ENCODE results near the gene GYPA. TPM values are rescaled to one million over a fixed set of nuclear protein-coding genes. Genes with fewer than 3 reads are reported as not detected.
"Not testable (repeated sequence)": the region's sequence is repeated elsewhere in the genome, so short reads cannot be mapped to it uniquely, and the experiment has no call there.

The GYPA gene
- total RNA-seq, 2 donors from 2014 or later: not detected

DNA sequence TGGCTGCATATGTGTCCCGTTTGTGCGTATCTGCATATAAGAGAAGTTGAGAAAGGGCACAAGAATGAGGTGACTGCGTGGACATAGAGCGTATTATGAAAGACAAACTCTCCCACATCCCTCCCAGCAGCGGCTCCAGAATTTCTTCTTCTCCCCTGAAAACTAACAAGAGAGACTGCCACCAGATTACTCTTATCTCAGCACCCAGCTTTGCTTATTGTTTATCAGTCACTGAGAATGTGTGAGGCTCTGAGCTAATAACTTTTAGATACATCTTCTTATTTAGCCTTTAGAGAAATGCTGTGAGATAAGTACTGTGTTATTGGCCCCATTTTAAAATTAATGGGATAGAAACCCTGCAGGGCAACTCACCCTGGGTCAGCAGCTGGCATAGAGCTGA, 20.8 kb downstream of the GYPA start:
- not testable (repeated sequence) for H3K4me1 Mint-ChIP-seq (ENCODE audit: low read depth)

GRCh38 chr4:144115519-144115918, 25.0 kb downstream of the GYPA start:
- DNase-seq: no peak
- no peak overlapping the region for H3K27ac Mint-ChIP-seq
- no peak overlapping the region for H3K4me3 Mint-ChIP-seq
- no peak for ATAC-seq (replicated peaks in 1 of 2)
- no peaks in the 10 kb centered on the region for H3K36me3 Mint-ChIP-seq (ENCODE audit: insufficient read depth in 2 of 2)
- no peaks in the 10 kb centered on the region for H3K9me3 Mint-ChIP-seq
- H3K27me3 Mint-ChIP-seq (ENCODE audit: low read depth): no peaks in the 10 kb centered on the region
- no peaks in the 10 kb centered on the region for H3K4me1 Mint-ChIP-seq (ENCODE audit: low read depth)

More for the DNA sequence above, 20.8 kb downstream of the GYPA start:
- H3K4me3 Mint-ChIP-seq; H3K27me3 Mint-ChIP-seq (ENCODE audit: low read depth); ATAC-seq (replicated peaks in 1 of 2); DNase-seq; H3K9me3 Mint-ChIP-seq; H3K27ac Mint-ChIP-seq; H3K36me3 Mint-ChIP-seq (ENCODE audit: insufficient read depth in 2 of 2): not testable (repeated sequence)

- Mint-ChIP-seq H3K27me3 (ENCODE audit: low read depth) (no peaks in the 10 kb centered on the region), H3K9me3 (no peaks in the 10 kb centered on the region), H3K4me1 (ENCODE audit: low read depth) (no peaks in the 10 kb centered on the region), H3K4me3 (no peak overlapping the region), H3K27ac (no peak overlapping the region), H3K36me3 (ENCODE audit: insufficient read depth in 2 of 2) (no peaks in the 10 kb centered on the region)
- ATAC-seq (replicated peaks in 1 of 2) (no peak), DNase-seq (no peak)
Observed at GRCh38 chr4:144113546-144113945, 27.0 kb downstream of the GYPA start.

- no peak for ATAC-seq (replicated peaks in 1 of 2)
- Mint-ChIP-seq H3K4me1 (ENCODE audit: low read depth) (no peaks in the 10 kb centered on the region), H3K27ac (no peak overlapping the region), H3K36me3 (ENCODE audit: insufficient read depth in 2 of 2) (no peaks in the 10 kb centered on the region), H3K27me3 (ENCODE audit: low read depth) (peaks cover 10% of the 10 kb centered on the region), H3K9me3 (peaks cover 0 to 2% of the 10 kb centered on the region in 2 donors), H3K4me3 (no peak overlapping the region)
- DNase-seq: no peak
Observed at GRCh38 chr4:144104509-144105130, 35.9 kb downstream of the GYPA start.

- not testable (repeated sequence) for H3K27ac Mint-ChIP-seq; ATAC-seq (replicated peaks in 1 of 2)
- H3K27me3 Mint-ChIP-seq (ENCODE audit: low read depth): peaks cover 11% of the 10 kb centered on the region
Observed at GRCh38 chr4:144097776-144098175, 42.7 kb downstream of the GYPA start.

GRCh38 chr4:144093995-144094394, 46.5 kb downstream of the GYPA start:
- H3K27me3 Mint-ChIP-seq (ENCODE audit: low read depth): peaks cover 11% of the 10 kb centered on the region
- DNase-seq; H3K9me3 Mint-ChIP-seq; H3K36me3 Mint-ChIP-seq (ENCODE audit: insufficient read depth in 2 of 2); H3K4me1 Mint-ChIP-seq (ENCODE audit: low read depth); ATAC-seq (replicated peaks in 1 of 2); H3K27ac Mint-ChIP-seq; H3K4me3 Mint-ChIP-seq: not testable (repeated sequence)

More at GRCh38 chr4:144097776-144098175, 42.7 kb downstream of the GYPA start:
- H3K4me1 Mint-ChIP-seq (ENCODE audit: low read depth); H3K9me3 Mint-ChIP-seq; DNase-seq; H3K4me3 Mint-ChIP-seq; H3K36me3 Mint-ChIP-seq (ENCODE audit: insufficient read depth in 2 of 2): not testable (repeated sequence)

- ATAC-seq (replicated peaks in 1 of 2); H3K4me1 Mint-ChIP-seq (ENCODE audit: low read depth); H3K27me3 Mint-ChIP-seq (ENCODE audit: low read depth); DNase-seq; H3K36me3 Mint-ChIP-seq (ENCODE audit: insufficient read depth in 2 of 2); H3K4me3 Mint-ChIP-seq; H3K27ac Mint-ChIP-seq; H3K9me3 Mint-ChIP-seq: not testable (repeated sequence)
Observed at GRCh38 chr4:144091181-144091580, 49.3 kb downstream of the GYPA start.

DNA sequence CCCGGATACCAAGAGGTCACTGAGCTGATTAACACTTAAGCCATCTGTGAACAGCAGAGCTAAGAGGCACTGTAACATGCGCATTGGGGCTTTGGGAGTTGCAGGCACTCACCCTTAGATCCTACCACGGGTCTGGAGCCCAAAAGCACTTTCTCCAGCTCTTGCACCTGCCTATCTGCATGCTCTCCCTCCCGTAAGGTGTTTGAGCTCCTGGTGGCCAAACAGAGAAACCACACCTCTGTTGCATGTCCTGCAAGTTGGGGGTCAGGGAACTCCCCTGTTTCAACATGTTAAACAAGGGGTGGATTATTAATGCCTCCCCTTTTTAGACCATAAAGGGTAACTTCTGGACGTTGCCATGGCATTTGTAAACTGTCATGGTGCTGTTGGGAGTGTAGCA, 49.8 kb downstream of the GYPA start:
- DNase-seq (no peak), ATAC-seq (replicated peaks in 1 of 2) (no peak)
- no peak overlapping the region for H3K27ac Mint-ChIP-seq
- peaks cover 3% of the 10 kb centered on the region for H3K27me3 Mint-ChIP-seq (ENCODE audit: low read depth)
- H3K4me1 Mint-ChIP-seq (ENCODE audit: low read depth): no peaks in the 10 kb centered on the region
- no peaks in the 10 kb centered on the region for H3K9me3 Mint-ChIP-seq
- H3K4me3 Mint-ChIP-seq: no peak overlapping the region
- H3K36me3 Mint-ChIP-seq (ENCODE audit: insufficient read depth in 2 of 2): no peaks in the 10 kb centered on the region

DNA sequence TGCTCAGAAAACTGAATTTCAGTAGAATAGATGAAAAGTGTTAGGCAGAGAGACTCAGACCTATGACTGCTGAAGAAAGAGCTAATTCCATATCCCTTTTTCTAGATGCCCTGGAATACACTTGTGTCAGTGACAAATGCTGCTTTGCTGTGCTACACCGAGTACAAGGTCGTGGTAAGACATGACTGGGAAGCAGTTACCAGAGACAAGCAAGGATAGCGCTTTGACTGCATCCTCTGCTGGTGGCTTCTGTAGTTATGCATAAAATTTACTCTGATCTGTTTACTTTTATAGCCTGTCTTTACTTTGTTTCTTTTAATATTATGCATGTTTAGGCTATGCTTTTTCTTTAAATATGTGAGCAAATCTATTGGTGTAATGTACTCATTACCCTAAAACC, 58.5 kb downstream of the GYPA start:
- not testable (repeated sequence) for DNase-seq; H3K27ac Mint-ChIP-seq; H3K27me3 Mint-ChIP-seq (ENCODE audit: low read depth); H3K4me3 Mint-ChIP-seq; H3K4me1 Mint-ChIP-seq (ENCODE audit: low read depth); H3K36me3 Mint-ChIP-seq (ENCODE audit: insufficient read depth in 2 of 2); H3K9me3 Mint-ChIP-seq; ATAC-seq (replicated peaks in 1 of 2)

DNA sequence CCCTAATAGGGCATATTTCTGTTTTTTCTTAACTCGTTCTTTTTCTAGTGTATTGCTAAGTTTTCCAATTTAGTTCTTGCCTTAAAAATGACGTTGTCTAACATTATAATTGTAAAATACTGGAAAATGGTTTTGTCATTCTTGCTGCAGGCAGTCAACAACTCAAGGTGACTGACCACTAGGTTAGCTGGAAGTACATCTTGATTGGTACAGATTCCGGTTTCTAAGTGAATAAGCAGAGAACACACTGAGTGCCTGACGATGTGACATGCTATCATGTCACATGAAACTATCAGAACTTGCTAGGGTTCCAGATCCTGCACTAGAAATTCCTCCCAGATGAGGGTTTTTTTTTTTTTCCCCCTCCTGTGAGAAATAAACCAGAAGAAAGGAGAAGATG, 60.4 kb downstream of the GYPA start:
- H3K4me3 Mint-ChIP-seq; ATAC-seq (replicated peaks in 1 of 2): not testable (repeated sequence)

GRCh38 chr4:144078746-144079145, 61.8 kb downstream of the GYPA start:
- ATAC-seq (replicated peaks in 1 of 2); H3K27me3 Mint-ChIP-seq (ENCODE audit: low read depth); H3K4me1 Mint-ChIP-seq (ENCODE audit: low read depth); H3K4me3 Mint-ChIP-seq; DNase-seq; H3K9me3 Mint-ChIP-seq; H3K36me3 Mint-ChIP-seq (ENCODE audit: insufficient read depth in 2 of 2); H3K27ac Mint-ChIP-seq: not testable (repeated sequence)

More for the DNA sequence above, 60.4 kb downstream of the GYPA start:
- H3K9me3 Mint-ChIP-seq; H3K27ac Mint-ChIP-seq; H3K27me3 Mint-ChIP-seq (ENCODE audit: low read depth); H3K4me1 Mint-ChIP-seq (ENCODE audit: low read depth); H3K36me3 Mint-ChIP-seq (ENCODE audit: insufficient read depth in 2 of 2); DNase-seq: not testable (repeated sequence)

GRCh38 chr4:144061556-144061955, 79.0 kb downstream of the GYPA start:
- not testable (repeated sequence) for H3K27me3 Mint-ChIP-seq (ENCODE audit: low read depth); ATAC-seq (replicated peaks in 1 of 2); H3K9me3 Mint-ChIP-seq; H3K36me3 Mint-ChIP-seq (ENCODE audit: insufficient read depth in 2 of 2); H3K27ac Mint-ChIP-seq; H3K4me1 Mint-ChIP-seq (ENCODE audit: low read depth); H3K4me3 Mint-ChIP-seq; DNase-seq

DNA sequence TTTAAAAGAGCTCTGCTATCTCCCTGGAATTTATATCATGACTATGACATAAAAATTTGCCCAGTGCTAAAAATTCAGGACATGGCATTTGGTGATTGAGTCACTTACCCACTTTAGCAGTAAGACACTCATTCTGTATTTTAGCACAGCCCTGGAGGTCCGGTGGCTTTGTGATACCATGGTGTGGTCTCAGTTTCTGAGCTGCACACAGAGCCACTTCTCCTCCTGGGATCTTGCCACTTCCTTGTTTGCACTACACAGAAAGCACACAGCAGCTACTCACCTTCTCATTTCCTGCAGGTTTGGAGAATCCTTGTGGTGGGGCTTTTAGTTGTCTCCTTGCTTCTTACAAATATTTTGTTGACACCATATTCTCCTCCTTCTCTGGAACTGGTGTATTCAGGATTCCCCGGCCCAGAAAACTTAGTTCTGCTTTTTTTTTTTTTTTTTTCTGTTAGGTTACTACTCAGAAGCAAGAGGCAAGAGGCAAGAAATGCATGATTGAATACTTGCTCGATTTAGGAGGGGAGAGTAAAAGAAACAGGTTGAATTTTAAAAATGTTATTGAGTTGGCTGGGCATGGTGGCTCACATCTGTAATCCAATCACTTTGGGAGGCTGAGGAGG, 80.2 kb downstream of the GYPA start:
- not testable (repeated sequence) for H3K27ac Mint-ChIP-seq; DNase-seq; H3K9me3 Mint-ChIP-seq; ATAC-seq (replicated peaks in 1 of 2); H3K27me3 Mint-ChIP-seq (ENCODE audit: low read depth); H3K36me3 Mint-ChIP-seq (ENCODE audit: insufficient read depth in 2 of 2); H3K4me3 Mint-ChIP-seq; H3K4me1 Mint-ChIP-seq (ENCODE audit: low read depth)
